IMR-90 (cell line): ENCODE results near the gene GLYATL1. TPM values are rescaled to one million over a fixed set of nuclear protein-coding genes. Genes with fewer than 3 reads are reported as not detected.

Experiments used
- ATAC-seq: fragments of 200-7000 bp; cut with Tn5 transposase; 2 replicates; pipeline ENCODE4 v1.9.1; 2020; ENCODE audit warnings: low read depth, mild to moderate bottlenecking, moderate library complexity
- BruUV-seq: library from RNA; stranded (reverse); fragments of 400-500 nt; replicated peaks from 2 replicates; lab custom pipeline; 2021; lab: Mats Ljungman, UMichigan
- CTCF ChIA-PET: fragments of 300-600 bp; formaldehyde crosslinking; extraction: SDS; loops from one replicate; lab custom pipeline; 2021; ENCODE audit warnings: antibody characterized with exemption; lab: Yijun Ruan, JAX
- POLR2A ChIA-PET: fragments of 300-600 bp; sonication (Branson Sonifier 250); formaldehyde crosslinking; loops from one replicate; lab custom pipeline; 2022; ENCODE audit warnings: antibody characterized with exemption; ENCODE audit not compliant: unreplicated experiment; lab: Charles Lee
- DNase-seq: peaks from one replicate; pipeline ENCODE4 v3.0.0; 2013
- H2AFZ ChIP-seq: replicated peaks from 2 replicates; pipeline ENCODE3; 2013; ENCODE audit warnings: low read length, mild to moderate bottlenecking; ENCODE audit not compliant: poor library complexity
- H2AK5ac ChIP-seq: 2 replicates; pipeline ENCODE4 v1.6.1; 2013; ENCODE audit warnings: low read depth, low read length, inconsistent platforms
- H2AK9ac ChIP-seq: replicated peaks from 2 replicates; pipeline ENCODE3; 2013; ENCODE audit warnings: mild to moderate bottlenecking, low read depth, low read length, moderate library complexity; ENCODE audit not compliant: poor library complexity
- H2BK120ac ChIP-seq: 2 replicates; pipeline ENCODE4 v1.6.1; 2013; ENCODE audit warnings: low read depth, low read length, inconsistent platforms
- H2BK15ac ChIP-seq: 3 replicates; pipeline ENCODE4 v1.6.1; 2013; ENCODE audit warnings: low read depth, low read length, inconsistent platforms
- H2BK20ac ChIP-seq: 2 replicates; pipeline ENCODE4 v1.6.1; 2013; ENCODE audit warnings: low read depth, mild to moderate bottlenecking, inconsistent platforms, low read length, moderate library complexity
- H2BK5ac ChIP-seq: 2 replicates; pipeline ENCODE4 v1.6.1; 2013; ENCODE audit warnings: mild to moderate bottlenecking, low read depth, low read length, inconsistent platforms; ENCODE audit not compliant: poor library complexity, severe bottlenecking
- H3K14ac ChIP-seq: replicated peaks from 2 replicates; pipeline ENCODE4 v1.6.1; 2013; ENCODE audit warnings: low read depth, low read length, inconsistent platforms
- H3K18ac ChIP-seq: 2 replicates; pipeline ENCODE4 v1.6.1; 2013; ENCODE audit warnings: low read depth, low read length, control low read depth
- H3K23ac ChIP-seq: 2 replicates; pipeline ENCODE4 v1.6.1; 2013; ENCODE audit warnings: low read depth, low read length, inconsistent platforms
- H3K27ac ChIP-seq: 2 replicates; pipeline ENCODE4 v1.5.1; 2013; ENCODE audit warnings: mild to moderate bottlenecking, control low read depth, low read length; ENCODE audit not compliant: insufficient read depth
- H3K27me3 ChIP-seq: 2 replicates; pipeline ENCODE4 v1.6.1; 2013; ENCODE audit warnings: low read length; ENCODE audit not compliant: control insufficient read depth, insufficient read depth
- H3K36me3 ChIP-seq: 2 replicates; pipeline ENCODE4 v1.6.1; 2013; ENCODE audit warnings: low read length, mixed read lengths; ENCODE audit not compliant: control insufficient read depth, insufficient read depth
- H3K4ac ChIP-seq: 2 replicates; pipeline ENCODE4 v1.6.1; 2013; ENCODE audit warnings: low read depth, low read length, inconsistent platforms
- H3K4me1 ChIP-seq: 2 replicates; pipeline ENCODE4 v1.6.1; 2013; ENCODE audit warnings: low read length, mixed read lengths; ENCODE audit not compliant: control insufficient read depth, insufficient read depth
- H3K4me2 ChIP-seq: 2 replicates; pipeline ENCODE4 v1.6.1; 2013; ENCODE audit warnings: low read depth, mild to moderate bottlenecking, control low read depth, low read length, moderate library complexity
- H3K4me3 ChIP-seq: 2 replicates; pipeline ENCODE4 v1.5.1; 2013; ENCODE audit warnings: low read depth, mild to moderate bottlenecking, control low read depth, low read length, moderate library complexity; ENCODE audit not compliant: insufficient read depth
- H3K56ac ChIP-seq: 2 replicates; pipeline ENCODE4 v1.6.1; 2013; ENCODE audit warnings: low read length, inconsistent platforms; ENCODE audit not compliant: insufficient read depth; ENCODE audit errors: extremely low read depth
- H3K79me1 ChIP-seq, 2 experiments: 2 replicates each; pipeline ENCODE4 v1.6.1; 2013; ENCODE audit warnings: low read length in 2 of 2, inconsistent platforms in 1 of 2, low read depth in 1 of 2
- H3K9ac ChIP-seq: 2 replicates; pipeline ENCODE4 v1.6.1; 2013; ENCODE audit warnings: low read depth, low read length, control low read depth
- H3K9me1 ChIP-seq: 2 replicates; pipeline ENCODE4 v1.6.1; 2013; ENCODE audit warnings: low read length, inconsistent platforms; ENCODE audit not compliant: insufficient read depth
- H3K9me3 ChIP-seq: 2 replicates; pipeline ENCODE4 v1.6.1; 2013; ENCODE audit warnings: low read length; ENCODE audit not compliant: control insufficient read depth, insufficient read depth
- H4K20me1 ChIP-seq: 2 replicates; pipeline ENCODE4 v1.6.1; 2013; ENCODE audit warnings: low read length, inconsistent platforms; ENCODE audit not compliant: insufficient read depth
- H4K5ac ChIP-seq: 2 replicates; pipeline ENCODE4 v1.6.1; 2013; ENCODE audit warnings: mild to moderate bottlenecking, low read depth, low read length, control low read depth
- H4K8ac ChIP-seq, 2 experiments: 2 replicates each; pipeline ENCODE4 v1.6.1; 2013; ENCODE audit warnings: low read depth in 2 of 2, low read length in 2 of 2, control low read depth in 1 of 2, inconsistent platforms in 1 of 2
- H4K91ac ChIP-seq: 2 replicates; pipeline ENCODE4 v1.6.1; 2013; ENCODE audit warnings: low read depth, low read length, inconsistent platforms; ENCODE audit not compliant: insufficient read depth
- BHLHE40 ChIP-seq: fragments of 150-350 bp; IDR thresholded peaks from 2 replicates; pipeline ENCODE4 v1.6.1; 2016; ENCODE audit warnings: mild to moderate bottlenecking, low read depth, low read length
- CEBPB ChIP-seq: IDR thresholded peaks from 2 replicates; pipeline ENCODE4 v1.6.1; 2012; ENCODE audit warnings: low read depth, low read length, improper control_type of control experiment
- CHD1 ChIP-seq: IDR thresholded peaks from 2 replicates; pipeline ENCODE4 v1.6.1; 2012; ENCODE audit warnings: low read depth, low read length, improper control_type of control experiment
- CTCF ChIP-seq: conservative IDR thresholded peaks from 2 replicates; pipeline ENCODE4 v1.5.1; 2012; ENCODE audit warnings: mild to moderate bottlenecking, low read depth, low read length, improper control_type of control experiment
- FOS ChIP-seq: fragments of 150-350 bp; IDR thresholded peaks from 2 replicates; pipeline ENCODE4 v1.6.1; 2016; ENCODE audit warnings: low read depth, low read length
- WGBS, 2 experiments: methylation state at CpG; one replicate each; pipeline versions ENCODE4 v1.1.5 to v1.1.7; 2013; ENCODE audit warnings: missing lambda C conversion rate in 2 of 2; ENCODE audit not compliant: insufficient read length in 1 of 2; ENCODE audit errors: extremely low coverage in 2 of 2; 5-methylcytosine and 5-hydroxymethylcytosine counted together
- dilution Hi-C: fragments of 300-500 bp; cut with HindIII; formaldehyde crosslinking; loops from one replicate; pipeline ENCODE4 v1.14.3; 2018; ENCODE audit warnings: low sequenced_read_pairs; ENCODE audit not compliant: unreplicated experiment
- in situ Hi-C: fragments of 300-500 bp; cut with MboI; formaldehyde crosslinking; loops from 3 replicates; pipeline ENCODE4 v1.14.3; 2019; ENCODE audit warnings: low sequenced_read_pairs, inconsistent platforms, mixed read lengths
- intact Hi-C: fragments of 100-400 bp; cut with micrococcal nuclease; formaldehyde crosslinking; loops from 2 replicates; pipeline ENCODE4 v1.10.0; 2022
- polyA plus RNA-seq, 3 experiments: library from polyadenylated mRNA; depleted of rRNA; stranded (reverse); fragments of >200 nt; gene quantifications; 2 replicates each; pipeline ENCODE4 v1.2.3, GENCODE V29; 2012; ENCODE audit warnings: low replicate concordance in 1 of 3
- total RNA-seq: library from RNA; depleted of rRNA; stranded (reverse); fragments of >200 nt; gene quantifications from 2 replicates; pipeline ENCODE4 v1.2.3, GENCODE V29; 2012

GLYATL1 gene
- total and polyA plus RNA-seq, 2 of the 4 experiments (the other 2 are of a cell fraction) = 0.54 to 0.58 TPM

GRCh38 chr11:58924230-58924629, 15.1 kb upstream of the GLYATL1 start:
- Histone ChIP-seq H3K9me3 (no peaks in the 10 kb centered on the region), H3K9ac (no peak overlapping the region), H3K79me1 (no peaks in the 10 kb centered on the region), H3K4ac (no peak overlapping the region), H4K20me1 (no peaks in the 10 kb centered on the region), H3K56ac (no peak overlapping the region), H2BK15ac (no peak overlapping the region), H3K4me2 (no peak overlapping the region), H2BK20ac (no peak overlapping the region), H2AFZ (no peak overlapping the region), H3K27ac (no peak overlapping the region), H3K36me3 (no peaks in the 10 kb centered on the region), H2AK5ac (no peak overlapping the region), H2BK120ac (no peak overlapping the region), H3K4me3 (no peak overlapping the region), H3K4me1 (peaks cover 3% of the 10 kb centered on the region), H4K8ac (no peak overlapping the region), H3K14ac (no peak overlapping the region), H3K9me1 (no peaks in the 10 kb centered on the region; the same call in 1 of the 2 replicates), H4K5ac (no peak overlapping the region), H4K91ac (no peak overlapping the region), H3K18ac (no peak overlapping the region), H2BK5ac (no peak overlapping the region), H3K23ac (no peak overlapping the region), H3K27me3 (no peaks in the 10 kb centered on the region; the same call in 1 of the 2 replicates), H2AK9ac (no peak overlapping the region)
- POLR2A ChIA-PET = no interaction called here
- dilution Hi-C loops (no loop called here), in situ Hi-C loops (no loop called here), intact Hi-C loops (no loop called here)
- WGBS, 2 experiments = no CpG with 5 or more reads among the region's 4 CpGs
- CTCF ChIA-PET = no interaction called here
- BruUV-seq = no TSS peak
- TF ChIP-seq BHLHE40 (no peak), CEBPB (no peak), CHD1 (no peak), CTCF (no peak), FOS (no peak)
- DNase-seq (no peak), ATAC-seq (no peak)
